KMS-11 (cell line): Measurements from ENCODE around the gene MAGEA1.

Source experiments
- H2AFZ ChIP-seq: fragments of 200-600 bp; sonication (generic); 2 replicates; pipeline ENCODE4 v1.6.1; 2016; ENCODE audit warnings: antibody characterized with exemption, mixed run types, low read depth
- H3K27ac ChIP-seq: fragments of 200-600 bp; sonication (generic); 2 replicates; pipeline ENCODE4 v1.6.1; 2016; ENCODE audit warnings: mild to moderate bottlenecking, mixed run types
- H3K27me3 ChIP-seq: fragments of 200-600 bp; sonication (generic); 2 replicates; pipeline ENCODE4 v1.6.1; 2017; ENCODE audit warnings: mild to moderate bottlenecking, low read depth, mixed run types, moderate library complexity; ENCODE audit not compliant: insufficient read depth
- H3K36me3 ChIP-seq: fragments of 200-600 bp; sonication (generic); 2 replicates; pipeline ENCODE4 v1.6.1; 2017; ENCODE audit warnings: mild to moderate bottlenecking, mixed run types; ENCODE audit not compliant: insufficient read depth
- H3K4me1 ChIP-seq: fragments of 200-600 bp; sonication (generic); 2 replicates; pipeline ENCODE4 v1.6.1; 2016; ENCODE audit warnings: mild to moderate bottlenecking, low read depth, mixed run types; ENCODE audit not compliant: poor library complexity, severe bottlenecking
- H3K4me2 ChIP-seq: fragments of 200-600 bp; sonication (generic); 2 replicates; pipeline ENCODE4 v1.7.0; 2016; ENCODE audit warnings: mild to moderate bottlenecking, mixed run types
- H3K4me3 ChIP-seq: fragments of 200-600 bp; sonication (generic); IDR thresholded peaks from 2 replicates; pipeline ENCODE4 v1.6.1; 2017; ENCODE audit warnings: low read depth, low read length, mixed read lengths; ENCODE audit not compliant: insufficient read depth
- H3K79me2 ChIP-seq: fragments of 200-600 bp; sonication (generic); 2 replicates; pipeline ENCODE4 v1.6.1; 2016; ENCODE audit warnings: low read depth, mixed run types; ENCODE audit not compliant: insufficient read depth
- H3K9ac ChIP-seq: fragments of 200-600 bp; sonication (generic); 2 replicates; pipeline ENCODE4 v1.6.1; 2016; ENCODE audit warnings: mild to moderate bottlenecking, mixed run types
- H4K20me1 ChIP-seq: fragments of 200-600 bp; sonication (generic); 2 replicates; pipeline ENCODE4 v1.6.1; 2016; ENCODE audit warnings: mild to moderate bottlenecking, mixed run types; ENCODE audit not compliant: insufficient read depth
- TF ChIP-seq, protein P1 (sequence below): fragments of 200-600 bp; sonication (generic); conservative IDR thresholded peaks from 2 replicates; pipeline ENCODE4 v1.6.1; 2017; ENCODE audit warnings: low read depth, mild to moderate bottlenecking, antibody characterized with exemption, low read length, moderate library complexity, mixed read lengths

Gene MAGEA1

DNA sequence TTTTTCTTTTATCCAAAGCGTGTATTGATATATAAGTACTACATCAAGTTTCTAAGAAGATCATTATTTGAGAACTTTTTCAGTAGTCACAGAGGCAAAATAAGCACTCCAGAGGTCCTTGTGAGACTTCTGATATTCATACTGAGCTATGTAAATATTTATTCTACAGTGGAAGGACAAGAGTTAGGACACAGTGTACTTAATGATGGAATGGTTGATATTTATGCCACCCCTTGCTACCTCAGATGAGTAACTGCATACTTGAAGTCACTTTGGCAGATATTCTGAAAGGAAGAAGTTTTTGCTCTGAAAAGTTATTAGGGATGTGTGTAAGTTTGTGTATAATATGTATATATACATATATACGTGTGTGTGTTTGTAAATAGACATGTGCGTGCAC is 30.3 kb downstream of the MAGEA1 start:
- TF ChIP-seq, protein P1, sequence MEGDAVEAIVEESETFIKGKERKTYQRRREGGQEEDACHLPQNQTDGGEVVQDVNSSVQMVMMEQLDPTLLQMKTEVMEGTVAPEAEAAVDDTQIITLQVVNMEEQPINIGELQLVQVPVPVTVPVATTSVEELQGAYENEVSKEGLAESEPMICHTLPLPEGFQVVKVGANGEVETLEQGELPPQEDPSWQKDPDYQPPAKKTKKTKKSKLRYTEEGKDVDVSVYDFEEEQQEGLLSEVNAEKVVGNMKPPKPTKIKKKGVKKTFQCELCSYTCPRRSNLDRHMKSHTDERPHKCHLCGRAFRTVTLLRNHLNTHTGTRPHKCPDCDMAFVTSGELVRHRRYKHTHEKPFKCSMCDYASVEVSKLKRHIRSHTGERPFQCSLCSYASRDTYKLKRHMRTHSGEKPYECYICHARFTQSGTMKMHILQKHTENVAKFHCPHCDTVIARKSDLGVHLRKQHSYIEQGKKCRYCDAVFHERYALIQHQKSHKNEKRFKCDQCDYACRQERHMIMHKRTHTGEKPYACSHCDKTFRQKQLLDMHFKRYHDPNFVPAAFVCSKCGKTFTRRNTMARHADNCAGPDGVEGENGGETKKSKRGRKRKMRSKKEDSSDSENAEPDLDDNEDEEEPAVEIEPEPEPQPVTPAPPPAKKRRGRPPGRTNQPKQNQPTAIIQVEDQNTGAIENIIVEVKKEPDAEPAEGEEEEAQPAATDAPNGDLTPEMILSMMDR: no peak

DNA sequence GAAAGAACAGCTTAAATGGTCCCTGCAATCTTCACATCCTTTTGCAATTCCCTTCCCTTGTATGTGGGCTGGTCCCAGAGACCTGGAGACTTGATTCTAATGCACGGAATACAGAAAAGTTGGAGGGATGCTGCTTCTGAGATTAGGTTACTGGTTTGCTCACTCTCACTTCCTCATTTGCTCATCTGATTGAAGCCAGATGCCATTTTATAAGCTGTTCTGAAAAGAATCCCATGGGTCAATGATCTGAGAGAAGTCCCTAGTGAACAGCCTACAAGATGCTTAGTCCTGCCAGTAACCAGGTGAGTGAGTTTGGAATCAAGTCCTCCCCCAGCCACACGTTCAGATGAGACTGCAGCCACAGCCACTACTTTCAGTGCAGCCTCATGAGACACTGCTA is 35.9 kb downstream of the MAGEA1 start:
- TF ChIP-seq, protein P1: no peak
- Histone ChIP-seq H3K4me2 (no peak overlapping the region), H3K4me1 (no peaks in the 10 kb centered on the region), H2AFZ (no peak overlapping the region), H3K27ac (no peak overlapping the region), H3K9ac (no peak overlapping the region), H3K79me2 (no peaks in the 10 kb centered on the region), H3K27me3 (no peaks in the 10 kb centered on the region), H3K36me3 (no peaks in the 10 kb centered on the region), H4K20me1 (no peaks in the 10 kb centered on the region), H3K4me3 (no peak overlapping the region)

More for the DNA sequence above, 30.3 kb downstream of the MAGEA1 start:
- Histone ChIP-seq H3K4me2 (no peak overlapping the region), H3K36me3 (no peaks in the 10 kb centered on the region), H3K27ac (no peak overlapping the region), H3K4me1 (no peaks in the 10 kb centered on the region), H3K79me2 (no peaks in the 10 kb centered on the region), H2AFZ (no peak overlapping the region), H3K27me3 (no peaks in the 10 kb centered on the region), H3K9ac (no peak overlapping the region), H4K20me1 (no peaks in the 10 kb centered on the region), H3K4me3 (no peak overlapping the region)

DNA sequence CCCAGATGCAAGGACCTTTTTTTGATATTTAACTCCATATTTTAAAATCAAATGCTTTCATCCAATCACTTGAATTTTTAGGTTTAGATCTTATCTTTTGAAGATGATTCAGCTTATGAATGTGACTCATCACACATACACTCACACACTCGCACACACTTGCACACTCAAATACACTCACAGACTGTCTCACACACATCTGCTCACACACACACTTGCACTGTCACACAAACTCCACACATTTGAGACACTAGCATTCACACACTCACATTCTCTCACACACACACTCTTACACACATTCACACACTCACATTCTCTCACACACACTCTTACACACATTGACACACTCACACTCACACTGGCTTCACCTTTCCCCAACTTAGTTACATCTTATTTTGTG is 37.8 kb downstream of the MAGEA1 start:
- Histone ChIP-seq H3K9ac (no peak overlapping the region), H3K36me3 (no peaks in the 10 kb centered on the region), H4K20me1 (no peaks in the 10 kb centered on the region), H3K27me3 (no peaks in the 10 kb centered on the region), H3K27ac (no peak overlapping the region), H3K4me1 (no peaks in the 10 kb centered on the region), H2AFZ (no peak overlapping the region), H3K4me3 (no peak overlapping the region), H3K79me2 (no peaks in the 10 kb centered on the region), H3K4me2 (no peak overlapping the region)
- TF ChIP-seq, protein P1: no peak

DNA sequence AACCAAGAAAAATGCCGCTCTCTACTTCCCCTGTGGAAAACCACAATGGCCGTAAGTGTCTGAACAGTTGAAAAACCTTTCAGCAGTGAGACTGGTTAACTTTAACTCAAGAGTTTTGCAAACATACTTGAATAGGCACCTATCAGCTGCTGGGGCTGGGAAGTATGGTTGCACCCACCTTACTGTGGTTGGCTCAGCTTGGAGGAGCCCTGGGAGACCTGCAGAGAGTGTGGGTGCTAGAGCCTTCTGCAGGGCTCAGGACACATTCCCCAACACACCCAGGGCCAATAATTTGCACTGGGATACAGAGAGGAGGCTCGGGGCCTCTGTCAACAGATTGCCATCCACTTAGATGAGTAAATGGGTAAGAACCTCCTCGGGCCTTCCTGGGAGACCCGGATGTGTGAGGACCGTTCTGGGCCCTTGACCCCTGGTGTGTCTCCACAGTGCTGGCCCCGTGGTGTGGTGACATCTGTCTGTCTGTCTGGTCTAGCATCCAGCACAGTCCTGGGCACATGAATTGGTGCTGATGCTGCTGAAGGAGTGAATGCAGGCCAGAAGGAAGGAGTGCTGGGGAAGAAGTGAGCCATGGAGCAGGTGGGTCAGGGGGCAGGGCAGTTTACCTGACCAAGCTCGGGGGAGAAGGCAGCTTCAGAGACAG is 46.5 kb downstream of the MAGEA1 start:
- Histone ChIP-seq H2AFZ (no peak overlapping the region), H3K9ac (no peak overlapping the region), H3K4me3 (no peak overlapping the region), H3K4me2 (no peak overlapping the region), H3K4me1 (no peaks in the 10 kb centered on the region), H3K27ac (no peak overlapping the region), H4K20me1 (no peaks in the 10 kb centered on the region), H3K79me2 (no peaks in the 10 kb centered on the region), H3K36me3 (no peaks in the 10 kb centered on the region), H3K27me3 (no peaks in the 10 kb centered on the region)
- TF ChIP-seq, protein P1: no peak
